ENCODE data around the gene TMEM205. TPM values are rescaled to one million over a fixed set of nuclear protein-coding genes. Genes with fewer than 3 reads are reported as not detected.

TMEM205 gene
- total RNA-seq, 1 experiment from 2014 or later: 195 TPM

- Histone ChIP-seq H3K27me3 (no peaks in the 10 kb centered on the region), H3K4me3 (peak overlapping the region; percentile 70), H3K36me3 (peaks cover 6% of the 10 kb centered on the region), H3K9me3 (no peaks in the 10 kb centered on the region)
- DNase-seq: no peak
Measured at GRCh38 chr19:11375143-11375948, 29.3 kb upstream of the TMEM205 start.

GRCh38 chr19:11374433-11375142, 28.5 kb upstream of the TMEM205 start, which contains the start of gene SWSAP1:
TSS of gene SWSAP1 (plus strand) at chr19:11374666. CDS start at chr19:11374681, 15 bp downstream.
- peak; percentile 100 for DNase-seq
- Histone ChIP-seq H3K36me3 (peaks cover 6% of the 10 kb centered on the region), H3K27me3 (no peaks in the 10 kb centered on the region), H3K4me3 (peak within 1 kb of the TSS; percentile 70), H3K9me3 (no peaks in the 10 kb centered on the region)

GRCh38 chr19:11373885-11374432, 27.9 kb upstream of the TMEM205 start:
- Histone ChIP-seq H3K4me3 (peak overlapping the region; percentile 70), H3K36me3 (peaks cover 6% of the 10 kb centered on the region), H3K27me3 (no peaks in the 10 kb centered on the region), H3K9me3 (no peaks in the 10 kb centered on the region)
- no peak for DNase-seq

- Histone ChIP-seq H3K36me3 (peaks cover 5% of the 10 kb centered on the region), H3K9me3 (no peaks in the 10 kb centered on the region), H3K4me3 (no peak overlapping the region; the same call in 1 of the 2 replicates), H3K27me3 (no peaks in the 10 kb centered on the region)
- DNase-seq: peak; percentile 44
Measured at GRCh38 chr19:11373166-11373884, 27.3 kb upstream of the TMEM205 start.

GRCh38 chr19:11370744-11371143, 24.7 kb upstream of the TMEM205 start:
- Histone ChIP-seq H3K36me3 (peaks cover 12% of the 10 kb centered on the region), H3K9me3 (no peaks in the 10 kb centered on the region), H3K4me3 (no peak overlapping the region), H3K27me3 (no peaks in the 10 kb centered on the region)
- DNase-seq: no peak

GRCh38 chr19:11367528-11367927, 21.5 kb upstream of the TMEM205 start:
- no peak overlapping the region for H3K4me3 ChIP-seq
- H3K27me3 ChIP-seq: no peaks in the 10 kb centered on the region
- no peak for DNase-seq
- peaks cover 24% of the 10 kb centered on the region for H3K36me3 ChIP-seq
- no peaks in the 10 kb centered on the region for H3K9me3 ChIP-seq

GRCh38 chr19:11365557-11366117, 19.6 kb upstream of the TMEM205 start:
- Histone ChIP-seq H3K36me3 (peaks cover 42% of the 10 kb centered on the region), H3K27me3 (no peaks in the 10 kb centered on the region), H3K4me3 (no peak overlapping the region), H3K9me3 (no peaks in the 10 kb centered on the region)
- DNase-seq: no peak

GRCh38 chr19:11364935-11365334, 18.9 kb upstream of the TMEM205 start:
- Histone ChIP-seq H3K9me3 (no peaks in the 10 kb centered on the region), H3K27me3 (no peaks in the 10 kb centered on the region)
- DNase-seq: no peak

GRCh38 chr19:11364296-11364904, 18.3 kb upstream of the TMEM205 start:
- Histone ChIP-seq H3K36me3 (peaks cover 50% of the 10 kb centered on the region), H3K4me3 (no peak overlapping the region), H3K27me3 (no peaks in the 10 kb centered on the region), H3K9me3 (no peaks in the 10 kb centered on the region)
- DNase-seq: no peak

More at GRCh38 chr19:11364935-11365334, 18.9 kb upstream of the TMEM205 start:
- Histone ChIP-seq H3K4me3 (no peak overlapping the region), H3K36me3 (peaks cover 45% of the 10 kb centered on the region)

- H3K36me3 ChIP-seq: peaks cover 50% of the 10 kb centered on the region
- H3K27me3 ChIP-seq: no peaks in the 10 kb centered on the region
- H3K9me3 ChIP-seq: no peaks in the 10 kb centered on the region
- H3K4me3 ChIP-seq: no peak overlapping the region
- DNase-seq: no peak
Measured at GRCh38 chr19:11363881-11364280, 17.8 kb upstream of the TMEM205 start.

GRCh38 chr19:11361771-11362731, 16.0 kb upstream of the TMEM205 start:
- Histone ChIP-seq H3K9me3 (no peaks in the 10 kb centered on the region), H3K27me3 (no peaks in the 10 kb centered on the region), H3K4me3 (no peak overlapping the region), H3K36me3 (peaks cover 42% of the 10 kb centered on the region)
- no peak for DNase-seq

- Histone ChIP-seq H3K4me3 (no peak overlapping the region), H3K36me3 (peaks cover 38% of the 10 kb centered on the region), H3K9me3 (no peaks in the 10 kb centered on the region), H3K27me3 (no peaks in the 10 kb centered on the region)
- no peak for DNase-seq
Measured at GRCh38 chr19:11361037-11361770, 15.1 kb upstream of the TMEM205 start.

- Histone ChIP-seq H3K36me3 (peaks cover 34% of the 10 kb centered on the region), H3K9me3 (no peaks in the 10 kb centered on the region), H3K4me3 (no peak overlapping the region), H3K27me3 (no peaks in the 10 kb centered on the region)
- no peak for DNase-seq
Measured at GRCh38 chr19:11359421-11359820, 13.4 kb upstream of the TMEM205 start.

GRCh38 chr19:11356676-11357550, 10.8 kb upstream of the TMEM205 start:
- H3K4me3 ChIP-seq: no peak overlapping the region
- H3K36me3 ChIP-seq: peaks cover 19% of the 10 kb centered on the region
- H3K27me3 ChIP-seq: no peaks in the 10 kb centered on the region
- H3K9me3 ChIP-seq: no peaks in the 10 kb centered on the region
- no peak for DNase-seq
